ENCODE results near the gene DISP1. TPM values are rescaled to one million over a fixed set of nuclear protein-coding genes. Genes with fewer than 3 reads are reported as not detected.

Gene DISP1
- total RNA-seq, 4 donors from 2014 or later: 4.0 to 19.2 (median 8.4) TPM

- no peak for TF ChIP-seq CTCF (IDR thresholded peaks at IDR 0.05; ENCODE audit: low read depth)
Measured at GRCh38 chr1:222777977-222778376, 36.9 kb upstream of the DISP1 start.

DNA sequence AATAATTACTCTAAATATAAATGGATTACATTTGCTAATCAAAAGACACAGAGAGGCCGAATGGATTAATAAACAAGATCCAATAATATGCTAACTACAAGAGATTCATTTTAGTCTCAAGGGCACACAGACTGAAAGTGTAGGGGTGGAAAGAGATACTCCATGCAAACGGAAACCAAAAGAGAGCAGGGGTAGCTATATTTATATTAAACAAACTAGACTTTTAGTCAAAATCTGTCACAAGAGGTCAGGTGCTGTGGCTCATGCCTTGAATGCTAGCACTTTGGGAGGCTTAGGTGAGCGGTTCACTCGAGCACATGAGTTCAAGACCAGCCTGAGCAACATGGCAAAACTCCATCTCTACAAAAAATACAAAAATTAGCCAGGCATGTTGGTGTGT, 33.6 kb upstream of the DISP1 start:
- TF ChIP-seq CTCF (IDR thresholded peaks at IDR 0.05; ENCODE audit: low read depth): no peak

DNA sequence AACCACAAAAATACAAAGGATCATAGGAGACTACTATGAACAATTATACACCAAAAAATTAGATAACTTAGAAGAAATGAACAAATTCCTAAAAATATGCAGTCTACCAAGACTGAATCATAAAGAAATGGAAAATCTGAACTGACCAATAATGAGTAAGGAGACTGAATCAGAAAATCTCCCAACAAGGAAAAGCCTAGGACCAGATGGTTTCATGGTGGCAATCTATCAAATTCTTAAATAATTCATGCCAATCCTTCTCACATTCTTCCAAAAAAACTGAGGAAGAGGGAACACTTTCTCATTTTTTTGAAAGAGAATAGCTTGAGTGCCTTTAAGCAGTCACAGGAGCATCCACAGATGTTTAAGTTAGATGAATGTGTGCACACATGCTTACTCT, 31.8 kb upstream of the DISP1 start:
- TF ChIP-seq CTCF (IDR thresholded peaks at IDR 0.05; ENCODE audit: low read depth): no peak

DNA sequence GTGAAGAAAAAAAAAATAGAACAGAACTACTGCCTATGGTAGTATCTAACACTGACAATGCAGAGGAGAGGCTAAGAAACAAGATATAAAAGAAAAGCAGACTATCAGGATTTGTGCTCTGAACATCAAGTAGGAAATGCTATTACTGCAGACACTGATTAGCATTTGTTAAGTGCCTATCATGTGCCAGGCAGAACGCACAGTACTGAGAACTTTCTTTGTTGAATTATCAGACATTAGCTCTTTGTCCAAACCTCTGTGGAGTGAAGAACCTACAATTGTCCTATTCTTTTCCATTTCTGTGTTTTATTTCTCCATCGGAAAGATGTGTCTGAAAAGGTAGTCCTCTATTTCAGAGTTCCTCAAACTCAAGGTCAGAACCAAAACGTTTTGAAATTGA, 30.5 kb upstream of the DISP1 start:
- no peak for TF ChIP-seq CTCF (IDR thresholded peaks at IDR 0.05; ENCODE audit: low read depth)

GRCh38 chr1:222784916-222785315, 29.9 kb upstream of the DISP1 start:
- no peak for TF ChIP-seq CTCF (IDR thresholded peaks at IDR 0.05; ENCODE audit: low read depth)

DNA sequence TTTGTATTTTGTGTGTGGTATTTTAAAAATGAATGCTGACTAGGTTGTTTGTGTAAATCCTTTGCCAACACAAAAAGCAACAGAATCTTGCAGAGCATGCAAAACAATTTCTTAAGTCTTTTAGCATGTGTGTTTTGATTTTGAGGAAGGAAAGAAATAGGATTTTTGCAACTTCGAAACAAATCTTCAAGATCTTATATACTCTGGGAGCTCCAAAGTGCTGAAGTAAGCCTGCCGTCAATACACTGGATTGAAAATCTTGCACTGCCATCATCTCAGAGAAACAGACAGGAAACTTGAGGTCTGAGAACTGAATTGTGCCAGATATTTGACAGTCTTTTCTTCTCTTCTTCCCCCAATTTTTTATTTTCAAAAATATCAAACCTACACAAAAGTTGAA, 29.3 kb upstream of the DISP1 start:
- no peak for TF ChIP-seq CTCF (IDR thresholded peaks at IDR 0.05; ENCODE audit: low read depth)

GRCh38 chr1:222786121-222786520, 28.7 kb upstream of the DISP1 start:
- TF ChIP-seq CTCF (IDR thresholded peaks at IDR 0.05; ENCODE audit: low read depth): no peak

Measured in subcutaneous adipose tissue (tissue), 4 donors.